Superior temporal gyrus (tissue), 1 donor: Measurements from ENCODE around the gene HOOK2.

Source experiments
- DNase-seq: peaks from one replicate; pipeline ENCODE4 v3.0.0-alpha.2; 2016; ENCODE audit errors: extremely low spot score

The HOOK2 gene

GRCh38 chr19:12782424-12783290 is 7.3 kb upstream of the HOOK2 start:
- peak; percentile 83 for DNase-seq

DNA sequence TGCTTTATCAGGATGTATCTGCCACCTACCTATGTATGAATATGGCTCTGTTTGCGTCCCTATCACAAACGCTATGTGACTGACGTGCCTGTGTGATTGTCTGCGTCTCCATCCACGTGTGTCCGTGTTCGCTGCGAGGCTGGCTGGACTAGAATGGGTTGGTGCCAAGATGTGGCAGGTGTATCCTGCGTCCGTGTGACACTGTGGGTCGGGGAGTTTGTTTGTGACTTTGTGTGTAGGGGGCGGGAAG is 6.7 kb upstream of the HOOK2 start:
- no peak for DNase-seq

GRCh38 chr19:12779162-12779993 is 4.0 kb upstream of the HOOK2 start:
- DNase-seq = no peak

DNA sequence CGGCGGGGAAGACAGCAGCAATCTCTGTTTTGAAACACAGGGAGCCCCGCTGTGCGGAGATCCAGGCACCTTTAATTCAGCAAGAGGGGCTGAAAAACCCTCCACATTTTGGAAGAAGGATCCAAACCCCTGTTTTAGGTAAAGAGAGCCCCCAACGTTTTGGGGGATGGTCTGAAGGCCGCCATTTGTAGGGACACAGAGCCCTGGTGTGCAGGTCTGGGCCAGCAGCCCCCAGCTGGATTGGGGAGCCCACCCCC is 3.5 kb upstream of the HOOK2 start:
- no peak for DNase-seq

DNA sequence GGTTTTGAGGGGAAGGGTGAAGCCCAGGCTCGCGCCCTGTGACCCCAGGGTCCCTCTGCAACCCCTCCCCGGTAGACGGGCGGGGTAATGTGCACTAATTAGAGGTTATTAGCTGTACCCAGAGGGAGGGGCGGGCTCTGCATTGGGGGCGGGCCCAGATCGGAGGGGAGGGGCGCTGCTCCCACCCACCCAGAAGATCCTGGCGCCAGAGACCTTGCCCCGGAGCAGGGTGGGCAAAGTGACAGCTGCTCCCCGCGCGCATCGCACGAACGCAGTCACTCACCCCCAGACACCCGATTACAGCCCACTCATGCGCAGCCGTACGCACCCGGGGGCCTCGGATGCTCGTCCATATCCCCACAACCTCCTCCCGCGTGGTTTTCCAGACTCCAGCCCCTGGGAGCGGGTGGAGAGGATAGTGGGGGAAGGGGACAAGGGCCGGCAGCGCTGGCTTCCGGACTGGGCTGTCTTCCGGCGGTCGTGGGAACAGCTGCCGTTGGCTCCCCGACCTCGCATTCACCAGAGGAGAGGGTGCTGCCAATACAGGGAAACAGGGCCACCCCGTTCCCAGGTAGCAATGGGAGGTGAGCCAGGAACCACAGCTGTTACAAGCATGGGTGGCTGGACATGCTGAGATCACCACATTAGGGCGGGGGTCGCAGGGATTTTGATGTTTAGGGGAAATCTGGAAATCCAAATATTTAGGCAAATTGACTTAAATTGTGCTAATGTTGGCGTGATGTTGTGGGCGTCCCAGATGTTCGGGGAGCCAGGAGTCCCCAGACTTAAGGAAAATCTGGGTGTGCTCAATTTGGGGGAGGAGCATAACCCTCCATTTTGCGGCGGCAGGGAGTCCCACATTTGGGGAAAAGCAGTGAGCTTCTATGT is 2.9 kb upstream of the HOOK2 start:
- peak; percentile 54 for DNase-seq

- DNase-seq = peak; percentile 87
Observed at GRCh38 chr19:12777217-12778016, 2.1 kb upstream of the HOOK2 start.

DNA sequence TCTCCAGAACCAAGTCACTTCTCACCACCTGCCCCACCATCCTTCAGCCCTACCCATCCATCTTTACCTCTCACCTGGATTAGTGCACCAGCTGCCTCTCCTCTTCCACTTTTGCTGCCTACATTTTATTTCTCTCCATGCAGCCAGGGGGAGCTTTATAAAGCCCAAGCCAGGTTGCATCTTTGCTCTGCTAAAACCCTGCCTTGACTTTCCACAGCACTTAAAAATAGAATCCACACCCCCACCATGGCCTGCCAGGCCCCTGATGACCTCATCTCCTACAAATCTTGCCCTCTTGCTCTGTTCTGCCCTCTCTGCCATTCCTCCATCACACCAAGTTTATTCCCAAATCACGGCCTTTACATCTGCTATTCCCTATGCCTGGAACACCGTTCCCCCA is 1.8 kb downstream of the HOOK2 start:
- DNase-seq = no peak

DNA sequence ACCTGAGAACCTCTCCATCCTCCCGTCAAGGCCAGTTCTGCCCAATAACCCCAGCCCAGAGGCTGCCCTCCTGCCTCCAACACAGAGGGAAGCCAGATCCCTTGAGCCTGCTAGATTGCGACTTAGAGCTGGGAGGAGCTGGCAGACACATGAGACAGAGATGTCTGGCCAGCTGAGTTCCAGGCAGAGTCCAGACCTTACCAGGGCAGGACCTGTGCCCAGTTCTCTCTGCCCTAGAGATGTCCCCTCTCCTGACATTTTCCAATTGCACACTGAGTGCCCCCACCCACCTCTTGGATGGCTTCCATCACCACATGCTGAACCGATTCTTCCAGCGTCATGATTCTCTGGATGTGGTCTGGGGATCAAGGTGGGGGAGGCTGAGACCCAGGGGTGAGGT is 3.0 kb downstream of the HOOK2 start:
- no peak for DNase-seq

- DNase-seq = no peak
Observed at GRCh38 chr19:12770922-12771321, 4.4 kb downstream of the HOOK2 start.

GRCh38 chr19:12769689-12770088 is 5.7 kb downstream of the HOOK2 start:
- DNase-seq = no peak

DNA sequence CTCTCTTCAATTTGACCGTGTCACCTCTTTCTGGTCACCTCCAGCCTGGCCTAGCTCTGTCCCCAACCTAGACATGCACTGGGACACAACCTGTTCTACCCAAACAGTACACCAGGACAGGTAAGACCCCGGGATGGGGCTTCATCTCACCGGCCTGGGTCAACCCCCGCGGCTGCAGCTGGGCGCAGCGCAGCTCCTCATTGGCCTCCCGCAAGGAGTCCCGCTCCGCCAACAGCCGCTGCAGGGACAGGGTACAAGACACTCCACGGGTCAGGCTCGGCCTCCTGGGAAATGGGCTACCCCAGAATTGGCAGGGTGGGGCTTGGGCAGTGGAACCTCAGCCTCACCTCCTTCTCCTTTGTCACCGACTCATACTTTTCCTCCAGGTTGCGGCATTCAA is 7.7 kb downstream of the HOOK2 start:
- no peak for DNase-seq

DNA sequence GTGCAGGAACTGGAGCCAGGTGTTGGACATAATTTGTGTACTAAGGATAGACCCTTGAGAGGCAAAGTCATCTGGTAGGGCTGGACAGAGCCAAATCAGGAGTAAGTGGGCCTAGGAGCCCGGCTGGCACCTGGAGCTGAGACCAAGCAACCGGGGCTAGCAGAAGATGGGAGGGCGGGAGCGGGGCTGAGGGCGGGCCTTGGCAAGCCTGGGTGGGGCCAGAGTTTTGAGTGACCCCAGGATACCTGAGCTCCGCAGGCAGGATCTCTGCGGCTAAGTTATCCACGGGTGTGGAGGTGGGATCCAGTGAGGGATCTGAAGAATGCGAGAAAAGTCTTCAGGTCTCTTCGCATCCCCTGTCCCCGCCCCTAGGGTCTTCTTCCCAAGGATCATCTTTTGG is 8.2 kb downstream of the HOOK2 start:
- no peak for DNase-seq

GRCh38 chr19:12766051-12766521 is 9.3 kb downstream of the HOOK2 start:
- peak; percentile 57 for DNase-seq

DNA sequence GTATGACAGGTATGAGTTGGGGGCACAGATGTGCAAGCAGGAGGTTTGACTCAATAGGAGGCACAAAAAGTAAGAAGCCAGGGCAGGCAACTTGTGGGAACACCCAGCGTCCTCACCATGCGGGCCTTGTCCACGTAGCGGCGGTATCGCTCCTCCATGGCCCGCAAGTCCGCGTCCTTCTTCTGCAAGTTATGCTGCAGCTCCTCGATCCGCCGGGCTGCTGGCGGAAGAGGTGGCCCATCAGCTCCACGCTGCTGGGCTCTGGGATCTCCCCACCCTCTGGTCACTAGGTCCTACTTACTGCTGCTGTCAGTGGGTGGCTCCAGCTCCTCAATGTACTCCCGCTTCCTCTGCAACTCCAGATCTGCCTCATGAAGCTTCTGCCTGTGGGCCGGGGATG is 10.7 kb downstream of the HOOK2 start:
- DNase-seq = no peak

GRCh38 chr19:12763100-12763499 is 12.3 kb downstream of the HOOK2 start:
- DNase-seq = no peak

GRCh38 chr19:12759686-12760085 is 15.7 kb downstream of the HOOK2 start:
- no peak for DNase-seq

GRCh38 chr19:12757544-12758274 is 17.6 kb downstream of the HOOK2 start:
- DNase-seq = peak; percentile 51

DNA sequence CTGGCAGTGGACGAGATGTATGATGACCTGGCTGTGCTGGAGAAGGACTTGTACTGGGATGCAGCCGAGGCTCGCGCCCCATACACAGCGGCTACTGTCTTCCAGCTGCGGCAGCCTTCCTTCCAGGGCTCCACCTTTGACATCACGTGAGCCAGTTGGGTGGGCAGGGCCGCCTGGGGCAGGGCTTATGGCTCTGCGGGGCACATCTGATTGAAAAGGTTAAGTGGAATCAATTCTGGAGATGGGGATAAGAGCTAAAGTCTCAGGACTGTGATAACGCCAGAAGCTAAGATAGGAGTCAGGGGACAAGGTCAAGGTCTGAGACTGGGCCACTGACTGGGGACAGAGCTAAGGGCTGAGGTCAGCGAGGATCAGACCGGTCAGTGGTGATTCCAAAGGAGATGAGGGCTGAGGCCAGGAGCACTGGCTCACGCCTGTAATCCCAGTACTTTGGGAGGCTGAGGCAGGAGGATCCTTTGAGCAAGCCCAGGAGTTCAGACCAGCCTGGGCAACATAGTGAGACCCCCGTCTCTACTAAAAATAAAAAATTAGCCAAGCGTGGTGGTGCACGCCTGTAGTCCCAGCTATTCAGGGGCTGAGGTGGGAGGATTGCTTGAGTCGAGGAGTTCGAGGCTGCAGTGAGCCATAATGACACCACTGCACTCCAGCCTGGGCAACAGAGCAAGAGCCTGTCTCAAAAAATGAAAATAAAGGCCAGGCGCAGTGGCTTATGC is 19.0 kb downstream of the HOOK2 start:
- DNase-seq = no peak

GRCh38 chr19:12754465-12755196 is 20.7 kb downstream of the HOOK2 start:
- no peak for DNase-seq
